Mesothelial cell of epicardium (in vitro differentiated cells): ENCODE data around the gene TSHR. TPM values are rescaled to one million over a fixed set of nuclear protein-coding genes. Genes with fewer than 3 reads are reported as not detected.
"Not testable (repeated sequence)": the region's sequence is repeated elsewhere in the genome, so short reads cannot be mapped to it uniquely, and the experiment has no call there.

ENCODE experiments used
- DNase-seq, 2 experiments: peaks; one replicate each; pipeline ENCODE4 v3.0.0; 2021; ENCODE audit warnings: low spot score in 2 of 2; ENCODE audit not compliant: unreplicated experiment in 2 of 2
- H3K27ac Mint-ChIP-seq: 2 replicates; pipeline ENCODE4 v1.8.0; 2021; ENCODE audit warnings: mixed read lengths
- H3K27me3 Mint-ChIP-seq: 2 replicates; pipeline ENCODE4 v1.8.0; 2021; ENCODE audit warnings: low read depth, mixed read lengths
- H3K36me3 Mint-ChIP-seq: 2 replicates; pipeline ENCODE4 v1.8.0; 2021; ENCODE audit warnings: mixed read lengths
- H3K4me1 Mint-ChIP-seq: 2 replicates; pipeline ENCODE4 v1.8.0; 2021; ENCODE audit warnings: mixed read lengths
- H3K4me3 Mint-ChIP-seq: 2 replicates; pipeline ENCODE4 v1.8.0; 2021; ENCODE audit warnings: mild to moderate bottlenecking, moderate library complexity, mixed read lengths
- H3K9me3 Mint-ChIP-seq: 2 replicates; pipeline ENCODE4 v1.8.0; 2021; ENCODE audit warnings: mixed read lengths
- CTCF ChIP-seq: fragments of 200-600 bp; sonication (generic); IDR thresholded peaks from one replicate; pipeline ENCODE4 v1.5.0; 2021; ENCODE audit warnings: antibody characterized with exemption; ENCODE audit not compliant: unreplicated experiment
- total RNA-seq: library from RNA; stranded (reverse); gene quantifications from 3 replicates; pipeline ENCODE4 v1.2.1, GENCODE V29; 2021

Gene TSHR
- total RNA-seq, 1 donor from 2014 or later, result not detected

DNA sequence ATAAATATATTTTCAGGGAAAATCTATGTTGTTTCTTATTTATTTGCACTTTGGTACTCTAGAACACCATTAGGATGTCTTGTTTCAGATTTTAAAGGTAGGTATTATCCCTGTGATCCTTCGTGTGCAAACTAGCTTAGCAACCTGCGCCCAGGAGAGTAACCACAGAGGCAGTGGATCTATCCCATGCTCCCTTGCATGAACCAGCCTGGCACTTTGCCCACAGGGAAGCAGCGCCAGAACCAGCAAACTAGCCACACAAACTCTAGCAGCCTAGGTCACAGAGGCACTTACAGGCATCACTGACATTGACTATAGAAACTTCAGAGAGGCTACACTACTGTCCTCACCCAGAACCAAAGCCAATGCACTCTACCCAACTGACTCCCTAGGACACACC is 76.1 kb downstream of the TSHR start:
- Mint-ChIP-seq H3K9me3 (peaks cover 8% of the 10 kb centered on the region), H3K36me3 (no peaks in the 10 kb centered on the region), H3K27ac (no peak overlapping the region), H3K4me3 (no peak overlapping the region), H3K4me1 (no peaks in the 10 kb centered on the region), H3K27me3 (peaks cover 52% of the 10 kb centered on the region)
- TF ChIP-seq CTCF, result no peak
- DNase-seq, result no peak

DNA sequence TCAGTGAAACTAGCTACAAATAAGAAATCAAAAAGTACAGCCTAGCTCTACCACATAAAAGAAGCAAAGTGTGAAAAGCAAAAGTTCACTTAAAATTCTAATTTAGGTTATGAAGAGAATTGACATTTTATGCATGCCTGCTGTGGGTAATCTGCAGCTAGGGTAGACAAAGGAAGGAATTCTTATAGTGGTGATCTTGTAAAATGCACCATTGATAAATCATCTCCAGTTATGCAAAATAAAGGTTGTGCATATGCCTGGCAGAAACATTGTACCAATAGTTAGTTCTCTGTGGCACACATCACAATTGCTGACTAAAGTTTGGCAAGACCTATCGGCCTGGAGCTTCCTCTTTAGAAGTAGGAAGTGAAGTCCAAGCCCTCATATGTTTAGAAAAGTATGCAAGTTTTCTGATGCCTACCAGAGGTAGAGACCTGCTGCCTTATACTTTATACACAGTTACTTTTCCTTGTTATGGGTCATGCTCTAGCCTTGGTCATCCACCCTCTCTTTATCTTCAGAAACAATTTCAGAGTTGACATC is 78.3 kb downstream of the TSHR start:
- TF ChIP-seq CTCF, result no peak
- H3K27ac Mint-ChIP-seq, result no peak overlapping the region
- no peaks in the 10 kb centered on the region for H3K36me3 Mint-ChIP-seq
- peaks cover 26% of the 10 kb centered on the region for H3K9me3 Mint-ChIP-seq
- no peak overlapping the region for H3K4me3 Mint-ChIP-seq
- peaks cover 35% of the 10 kb centered on the region for H3K27me3 Mint-ChIP-seq
- DNase-seq, result no peak
- no peaks in the 10 kb centered on the region for H3K4me1 Mint-ChIP-seq

DNA sequence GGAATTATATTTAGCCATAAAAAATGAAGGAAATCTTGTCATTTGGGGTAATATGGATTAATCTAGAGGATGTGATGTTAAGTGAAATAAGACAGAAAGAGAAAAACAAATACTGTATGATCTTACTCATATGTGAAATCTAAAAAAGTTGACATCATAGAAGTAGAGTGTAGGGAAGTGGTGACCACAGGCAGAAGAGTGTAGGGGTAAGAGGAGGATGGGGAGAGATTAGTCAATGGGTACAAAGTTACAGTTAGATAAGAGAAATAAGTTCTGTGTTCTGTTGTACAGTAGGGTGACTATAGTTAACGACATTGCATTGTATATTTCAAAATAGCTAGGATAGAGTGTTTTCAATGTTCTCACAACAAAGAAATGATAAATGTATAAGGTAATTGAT is 87.0 kb downstream of the TSHR start:
- DNase-seq, result no peak
- TF ChIP-seq CTCF, result no peak
- H3K4me1 Mint-ChIP-seq, result no peaks in the 10 kb centered on the region
- no peak overlapping the region for H3K4me3 Mint-ChIP-seq
- H3K27ac Mint-ChIP-seq, result no peak overlapping the region
- H3K27me3 Mint-ChIP-seq, result peaks cover 5% of the 10 kb centered on the region
- H3K9me3 Mint-ChIP-seq, result peaks cover 47% of the 10 kb centered on the region
- no peaks in the 10 kb centered on the region for H3K36me3 Mint-ChIP-seq

GRCh38 chr14:81051547-81051946 is 96.1 kb downstream of the TSHR start:
- DNase-seq, result no peak
- H3K27ac Mint-ChIP-seq, result no peak overlapping the region
- no peak overlapping the region for H3K4me3 Mint-ChIP-seq

GRCh38 chr14:81054057-81054456 is 98.6 kb downstream of the TSHR start:
- not testable (repeated sequence) for H3K36me3 Mint-ChIP-seq, DNase-seq, H3K27ac Mint-ChIP-seq, H3K4me1 Mint-ChIP-seq, H3K4me3 Mint-ChIP-seq
- Mint-ChIP-seq H3K9me3 (peaks cover 37% of the 10 kb centered on the region), H3K27me3 (peaks cover 12% of the 10 kb centered on the region)

More at GRCh38 chr14:81051547-81051946, 96.1 kb downstream of the TSHR start:
- H3K36me3 Mint-ChIP-seq, result no peaks in the 10 kb centered on the region
- peaks cover 37% of the 10 kb centered on the region for H3K9me3 Mint-ChIP-seq
- TF ChIP-seq CTCF, result no peak
- H3K27me3 Mint-ChIP-seq, result peaks cover 18% of the 10 kb centered on the region
- H3K4me1 Mint-ChIP-seq, result no peaks in the 10 kb centered on the region

DNA sequence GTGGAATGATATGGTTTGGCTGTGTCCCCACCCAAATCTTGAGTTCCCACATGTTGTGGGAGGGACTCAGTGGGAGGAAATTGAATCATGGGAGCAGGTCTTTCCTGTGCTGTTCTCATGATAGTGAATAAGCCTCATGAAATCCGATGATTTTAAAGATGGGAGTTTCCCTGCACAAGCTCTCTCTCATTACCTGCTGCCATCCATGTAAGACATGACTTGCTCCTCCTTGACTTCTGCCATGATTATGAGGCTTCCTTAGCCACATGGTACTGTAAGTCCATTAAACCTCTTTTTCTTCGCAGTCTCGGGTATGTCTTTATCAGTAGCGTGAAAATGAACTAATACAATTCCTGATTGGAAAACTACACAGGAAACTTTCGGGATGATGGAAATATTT is 100.5 kb downstream of the TSHR start:
- no peaks in the 10 kb centered on the region for H3K4me1 Mint-ChIP-seq
- no peak for DNase-seq
- H3K9me3 Mint-ChIP-seq, result peaks cover 37% of the 10 kb centered on the region
- H3K27ac Mint-ChIP-seq, result no peak overlapping the region
- H3K4me3 Mint-ChIP-seq, result no peak overlapping the region
- TF ChIP-seq CTCF, result no peak
- no peaks in the 10 kb centered on the region for H3K36me3 Mint-ChIP-seq
- H3K27me3 Mint-ChIP-seq, result peaks cover 12% of the 10 kb centered on the region
